GM15510 (cell line): Measurements from ENCODE around the gene BABAM2.

Experiments
- POLR2A ChIP-seq: IDR thresholded peaks from 3 replicates; pipeline ENCODE4 v1.6.1; 2011; ENCODE audit warnings: borderline replicate concordance; ENCODE audit not compliant: insufficient read length; ENCODE audit errors: extremely low read depth

BABAM2 gene

GRCh38 chr2:28352104-28352503 is 461.6 kb downstream of the BABAM2 start:
- no peak for TF ChIP-seq POLR2A

- no peak for TF ChIP-seq POLR2A
Observed at GRCh38 chr2:28352610-28353195, 462.2 kb downstream of the BABAM2 start.

- TF ChIP-seq POLR2A, result no peak
Observed at GRCh38 chr2:28354920-28355520, 464.5 kb downstream of the BABAM2 start.

- TF ChIP-seq POLR2A, result no peak
Observed at GRCh38 chr2:28355521-28356094, 465.1 kb downstream of the BABAM2 start.

- no peak for TF ChIP-seq POLR2A
Observed at GRCh38 chr2:28356095-28356911, 465.8 kb downstream of the BABAM2 start.

GRCh38 chr2:28357055-28357454 is 466.5 kb downstream of the BABAM2 start:
- no peak for TF ChIP-seq POLR2A

- no peak for TF ChIP-seq POLR2A
Observed at GRCh38 chr2:28357948-28358667, 467.6 kb downstream of the BABAM2 start.

- TF ChIP-seq POLR2A, result no peak
Observed at GRCh38 chr2:28358668-28359201, 468.2 kb downstream of the BABAM2 start.

GRCh38 chr2:28359222-28360057 is 468.9 kb downstream of the BABAM2 start:
- no peak for TF ChIP-seq POLR2A

- no peak for TF ChIP-seq POLR2A
Observed at GRCh38 chr2:28360058-28360717, 469.7 kb downstream of the BABAM2 start.

- TF ChIP-seq POLR2A, result no peak
Observed at GRCh38 chr2:28360718-28361293, 470.3 kb downstream of the BABAM2 start.

GRCh38 chr2:28361991-28362710 is 471.6 kb downstream of the BABAM2 start:
- no peak for TF ChIP-seq POLR2A

- TF ChIP-seq POLR2A, result no peak
Observed at GRCh38 chr2:28362991-28363521, 472.5 kb downstream of the BABAM2 start.
